A673 (cell line): ENCODE measurements around the gene PSMG3. TPM values are rescaled to one million over a fixed set of nuclear protein-coding genes. Genes with fewer than 3 reads are reported as not detected.

ENCODE experiments used
- BruUV-seq: library from RNA; stranded (reverse); fragments of 400-500 nt; replicated peaks from 2 replicates; lab custom pipeline; 2021; lab: Mats Ljungman, UMichigan
- CTCF ChIA-PET: fragments of 300-600 bp; sonication (Branson Sonifier 250); formaldehyde crosslinking; loops from one replicate; lab custom pipeline; 2022; ENCODE audit warnings: antibody characterized with exemption; lab: Charles Lee
- POLR2A ChIA-PET: fragments of 300-600 bp; sonication (Branson Sonifier 250); formaldehyde crosslinking; loops from one replicate; lab custom pipeline; 2022; ENCODE audit warnings: antibody characterized with exemption; ENCODE audit not compliant: low non-redundant PET; lab: Charles Lee
- DNase-seq: peaks from one replicate; pipeline ENCODE4 v3.0.0-alpha.2; 2015; ENCODE audit warnings: low spot score
- H3K27ac ChIP-seq: fragments of 200-600 bp; sonication (generic); 2 replicates; pipeline ENCODE4 v1.5.1; 2016; ENCODE audit warnings: mixed run types, low read depth, mild to moderate bottlenecking, mixed read lengths, antibody characterized with exemption, low read length; ENCODE audit not compliant: poor library complexity, severe bottlenecking
- H3K27me3 ChIP-seq: fragments of 200-600 bp; sonication (generic); replicated peaks from 2 replicates; pipeline ENCODE4 v1.6.1; 2017; ENCODE audit warnings: mixed run types, low read depth, mild to moderate bottlenecking, mixed read lengths, antibody characterized with exemption, low read length; ENCODE audit not compliant: insufficient read depth, poor library complexity
- H3K36me3 ChIP-seq: fragments of 200-600 bp; sonication (generic); 2 replicates; pipeline ENCODE4 v1.6.1; 2016; ENCODE audit warnings: mixed run types, mild to moderate bottlenecking, mixed read lengths, antibody characterized with exemption, low read length; ENCODE audit not compliant: insufficient read depth, poor library complexity, severe bottlenecking
- H3K4me1 ChIP-seq: fragments of 200-600 bp; sonication (generic); 2 replicates; pipeline ENCODE4 v1.6.1; 2017; ENCODE audit warnings: mixed run types, mild to moderate bottlenecking, mixed read lengths, antibody characterized with exemption, low read length; ENCODE audit not compliant: insufficient read depth, poor library complexity, severe bottlenecking
- H3K4me3 ChIP-seq: fragments of 200-600 bp; sonication (generic); 2 replicates; pipeline ENCODE4 v1.5.1; 2016; ENCODE audit warnings: low read depth, mixed run types, mild to moderate bottlenecking, mixed read lengths, low read length; ENCODE audit not compliant: poor library complexity, severe bottlenecking
- H3K9me3 ChIP-seq: fragments of 200-600 bp; sonication (generic); 2 replicates; pipeline ENCODE4 v1.6.1; 2016; ENCODE audit warnings: mixed run types, low read depth, mild to moderate bottlenecking, mixed read lengths, antibody characterized with exemption, low read length; ENCODE audit not compliant: poor library complexity, severe bottlenecking
- CTCF ChIP-seq: fragments of 300-800, 200-600 bp; sonication (generic); conservative IDR thresholded peaks from 2 replicates; pipeline ENCODE4 v1.5.1; 2017; ENCODE audit warnings: low read depth, mild to moderate bottlenecking, antibody characterized with exemption, low read length, moderate library complexity, mixed read lengths
- EZH2 ChIP-seq: fragments of 200-600 bp; sonication (generic); IDR thresholded peaks from 2 replicates; pipeline ENCODE4 v1.6.1; 2017; ENCODE audit warnings: borderline replicate concordance, low read depth, mild to moderate bottlenecking, mixed read lengths, antibody characterized with exemption, low read length; ENCODE audit not compliant: poor library complexity, severe bottlenecking
- intact Hi-C: fragments of 100-400 bp; cut with micrococcal nuclease; formaldehyde crosslinking; loops from one replicate; pipeline ENCODE4 v1.10.0; 2022; ENCODE audit not compliant: unreplicated experiment
- total RNA-seq: library from RNA; stranded (reverse); gene quantifications from 2 replicates; pipeline ENCODE4 v1.2.3, GENCODE V29; 2021

Gene PSMG3
- total RNA-seq, 1 experiment from 2014 or later, result 54.9 TPM

- Histone ChIP-seq H3K4me1 (no peaks in the 10 kb centered on the region), H3K36me3 (no peaks in the 10 kb centered on the region), H3K27ac (no peak overlapping the region), H3K4me3 (no peak overlapping the region), H3K27me3 (no peaks in the 10 kb centered on the region), H3K9me3 (no peaks in the 10 kb centered on the region)
- POLR2A ChIA-PET, result no interaction called here
- no peak for DNase-seq
- intact Hi-C loops, result no loop called here
- no TSS peak for BruUV-seq
- CTCF ChIA-PET, result no interaction called here
- TF ChIP-seq EZH2 (no peak), CTCF (no peak)
Observed at GRCh38 chr7:1558841-1559625, 10.8 kb downstream of the PSMG3 start.

- POLR2A ChIA-PET, result no interaction called here
- peak; percentile 28 for DNase-seq
- no peaks in the 10 kb centered on the region for H3K27me3 ChIP-seq
- no TSS peak for BruUV-seq
- no peak for TF ChIP-seq EZH2
- peak; percentile 34; the same call in 1 of the 2 replicates for TF ChIP-seq CTCF
- H3K4me3 ChIP-seq, result no peak overlapping the region
- H3K9me3 ChIP-seq, result no peaks in the 10 kb centered on the region
- no peaks in the 10 kb centered on the region for H3K4me1 ChIP-seq
- no peaks in the 10 kb centered on the region for H3K36me3 ChIP-seq
- CTCF ChIA-PET, result no interaction called here
- no peak overlapping the region for H3K27ac ChIP-seq
- intact Hi-C loops, result no loop called here
Observed at GRCh38 chr7:1558181-1558811, 11.5 kb downstream of the PSMG3 start.

- intact Hi-C loops, result no loop called here
- POLR2A ChIA-PET, result no interaction called here
- Histone ChIP-seq H3K4me3 (no peak overlapping the region), H3K9me3 (no peaks in the 10 kb centered on the region), H3K27me3 (no peaks in the 10 kb centered on the region), H3K4me1 (no peaks in the 10 kb centered on the region), H3K36me3 (no peaks in the 10 kb centered on the region), H3K27ac (no peak overlapping the region)
- TF ChIP-seq CTCF, result no peak
- no TSS peak for BruUV-seq
- no peak for DNase-seq
- CTCF ChIA-PET, result no interaction called here
Observed at GRCh38 chr7:1557771-1558170, 12.1 kb downstream of the PSMG3 start.
